Gastroesophageal sphincter (tissue), 4 donors: ENCODE results near the gene PCDH12. TPM values are rescaled to one million over a fixed set of nuclear protein-coding genes. Genes with fewer than 3 reads are reported as not detected.

Experiments used
- ATAC-seq: fragments of 150-250 bp; one replicate; pipeline ENCODE4 v1.9.1; 2016; ENCODE audit warnings: mild to moderate bottlenecking, moderate library complexity
- H3K27ac ChIP-seq, 4 donors: fragments of 200-600 bp; sonication (generic) in 3 of 4; 1 replicate in 3 of 4; 2 replicates in 1 of 4; pipeline ENCODE4 v1.5.1; 2016 to 2019
- H3K27me3 ChIP-seq: fragments of 200-600 bp; sonication (generic); one replicate; pipeline ENCODE4 v1.5.1; 2019
- H3K36me3 ChIP-seq, 2 donors: fragments of 200-600 bp; sonication (generic); one replicate each; pipeline ENCODE4 v1.5.1; 2019; ENCODE audit warnings: control low read depth in 1 of 2
- H3K4me1 ChIP-seq, 3 donors: fragments of 200-600 bp; sonication (generic); 1 replicate in 2 of 3; 2 replicates in 1 of 3; pipeline ENCODE4 v1.5.1; 2016 to 2019; ENCODE audit warnings: control low read depth in 2 of 3
- H3K4me3 ChIP-seq, 2 donors: fragments of 200-600 bp; sonication (generic); one replicate each; pipeline ENCODE4 v1.5.1; 2019; ENCODE audit warnings: mild to moderate bottlenecking in 1 of 2, moderate library complexity in 1 of 2
- H3K9me3 ChIP-seq, 3 donors: fragments of 200-600 bp; sonication (generic); one replicate each; pipeline ENCODE4 v1.5.1; 2017 to 2019; ENCODE audit warnings: control low read depth in 2 of 3
- EP300 ChIP-seq: sonication (generic); formaldehyde crosslinking; IDR thresholded peaks from one replicate; pipeline ENCODE4 v1.6.1; 2017; ENCODE audit warnings: antibody characterized with exemption, mild to moderate bottlenecking
- POLR2A ChIP-seq, 2 donors: fragments of 450-650 bp; IDR thresholded peaks; one replicate each; pipeline ENCODE4 v1.6.1; 2017; ENCODE audit warnings: antibody characterized with exemption in 2 of 2, mild to moderate bottlenecking in 2 of 2, moderate library complexity in 1 of 2
- POLR2AphosphoS5 ChIP-seq: sonication (generic); formaldehyde crosslinking; IDR thresholded peaks from one replicate; pipeline ENCODE4 v1.6.1; 2017; ENCODE audit warnings: antibody characterized with exemption
- WGBS, 2 donors: methylation state at CpG; one replicate each; pipeline ENCODE4 v1.1.5; 2018; ENCODE audit warnings: low coverage in 1 of 2; 5-methylcytosine and 5-hydroxymethylcytosine counted together
- total RNA-seq, 4 donors: library from RNA; depleted of rRNA; stranded (reverse); fragments of >200 nt; gene quantifications; one replicate each; pipeline ENCODE4 v1.1.0, GENCODE V29; 2016
- TF ChIP-seq, protein P1 (sequence below), 4 experiments: fragments of 200-600 bp in 2 of 4; fragments of 450-650 bp in 2 of 4; sonication (generic) in 1 of 4; IDR thresholded peaks; one replicate each; pipeline ENCODE4 v1.5.1; 2017 to 2019; ENCODE audit warnings: antibody characterized with exemption in 4 of 4, mild to moderate bottlenecking in 2 of 4, moderate library complexity in 2 of 4

PCDH12 gene
- total RNA-seq, 4 donors from 2014 or later, result 4.2 to 6.8 (median 6.0) TPM

DNA sequence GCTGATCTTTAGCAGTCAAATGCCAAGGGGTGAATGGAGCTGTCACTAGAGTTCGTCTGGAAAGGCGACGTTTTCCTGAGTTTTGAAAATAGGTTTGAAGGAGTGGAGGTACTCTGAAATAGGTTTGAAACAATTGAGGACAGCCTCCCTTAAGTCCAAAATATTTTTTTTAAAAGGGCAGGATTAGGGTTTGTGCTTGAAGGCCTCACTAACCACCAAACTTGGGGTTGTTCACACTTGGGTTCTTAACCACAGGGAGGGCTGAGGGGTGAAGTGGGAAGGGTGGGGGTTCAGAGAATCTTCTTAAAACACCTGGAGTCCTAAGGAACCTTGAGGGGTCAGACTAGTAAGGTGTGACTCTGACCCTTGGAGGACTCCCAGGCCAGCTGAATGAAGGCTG, 3.5 kb upstream of the PCDH12 start:
- Histone ChIP-seq H3K4me1 (peaks cover 0 to 41% (median 10%) of the 10 kb centered on the region in 3 donors), H3K9me3 (no peaks in the 10 kb centered on the region), H3K27me3 (peaks cover 13% of the 10 kb centered on the region), H3K36me3 (peaks cover 0 to under 1% of the 10 kb centered on the region in 2 donors), H3K27ac (no peak overlapping the region), H3K4me3 (no peak overlapping the region)
- 57 to 67% methylated on average over 3 of the region's 3 CpGs for WGBS, 2 donors
- no peak for ATAC-seq
- no peak for TF ChIP-seq POLR2A (IDR thresholded peaks at IDR 0.05)
- TF ChIP-seq, protein P1, sequence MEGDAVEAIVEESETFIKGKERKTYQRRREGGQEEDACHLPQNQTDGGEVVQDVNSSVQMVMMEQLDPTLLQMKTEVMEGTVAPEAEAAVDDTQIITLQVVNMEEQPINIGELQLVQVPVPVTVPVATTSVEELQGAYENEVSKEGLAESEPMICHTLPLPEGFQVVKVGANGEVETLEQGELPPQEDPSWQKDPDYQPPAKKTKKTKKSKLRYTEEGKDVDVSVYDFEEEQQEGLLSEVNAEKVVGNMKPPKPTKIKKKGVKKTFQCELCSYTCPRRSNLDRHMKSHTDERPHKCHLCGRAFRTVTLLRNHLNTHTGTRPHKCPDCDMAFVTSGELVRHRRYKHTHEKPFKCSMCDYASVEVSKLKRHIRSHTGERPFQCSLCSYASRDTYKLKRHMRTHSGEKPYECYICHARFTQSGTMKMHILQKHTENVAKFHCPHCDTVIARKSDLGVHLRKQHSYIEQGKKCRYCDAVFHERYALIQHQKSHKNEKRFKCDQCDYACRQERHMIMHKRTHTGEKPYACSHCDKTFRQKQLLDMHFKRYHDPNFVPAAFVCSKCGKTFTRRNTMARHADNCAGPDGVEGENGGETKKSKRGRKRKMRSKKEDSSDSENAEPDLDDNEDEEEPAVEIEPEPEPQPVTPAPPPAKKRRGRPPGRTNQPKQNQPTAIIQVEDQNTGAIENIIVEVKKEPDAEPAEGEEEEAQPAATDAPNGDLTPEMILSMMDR (IDR thresholded peaks at IDR 0.05), result no peak
- no peak for TF ChIP-seq POLR2AphosphoS5
- no peak for TF ChIP-seq EP300

DNA sequence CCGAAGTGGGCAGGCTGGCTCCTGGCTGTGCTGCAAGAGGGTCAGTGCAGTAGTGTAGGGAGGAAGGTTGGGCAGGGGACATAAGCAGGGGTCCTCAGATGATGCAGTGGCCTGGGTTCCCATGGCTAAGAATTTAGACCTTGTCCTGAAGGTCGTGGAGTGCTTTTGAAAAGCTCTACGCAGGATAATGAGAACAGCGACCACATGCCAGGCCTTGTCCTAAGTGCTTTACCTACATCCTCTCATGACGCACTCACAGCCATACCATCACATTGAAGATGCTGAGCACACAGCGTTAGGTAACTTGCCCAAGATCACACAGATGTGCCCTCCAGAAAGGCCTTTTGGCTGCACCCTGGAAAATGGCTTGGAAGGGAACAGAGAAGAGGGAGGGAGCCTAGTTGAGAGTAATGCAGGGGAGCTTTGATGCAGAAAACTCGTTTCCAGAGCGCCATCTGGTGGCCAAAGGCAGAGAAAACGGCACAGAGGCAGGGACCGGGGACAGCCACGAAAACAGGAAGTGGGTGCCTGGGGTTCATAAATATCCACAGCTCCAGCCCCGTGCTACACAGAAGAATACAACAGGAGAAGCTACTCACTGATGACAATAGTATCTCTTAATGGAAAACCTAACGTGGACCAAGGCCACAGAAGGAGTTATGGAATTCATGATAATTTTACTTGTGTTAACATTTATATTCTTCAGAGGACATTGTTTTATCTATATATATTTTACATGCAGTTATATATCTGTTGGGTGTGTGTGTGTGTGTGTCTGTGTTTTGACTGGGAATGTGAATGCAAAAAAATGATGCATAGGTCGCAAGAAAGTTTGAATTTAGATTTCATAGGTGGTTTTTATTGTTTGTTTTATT, 2.7 kb upstream of the PCDH12 start:
- Histone ChIP-seq H3K27me3 (peaks cover 13% of the 10 kb centered on the region), H3K36me3 (peaks cover 0 to 8% of the 10 kb centered on the region in 2 donors), H3K4me3 (no peak overlapping the region), H3K4me1 (peaks cover 0 to 41% (median 10%) of the 10 kb centered on the region in 3 donors), H3K9me3 (no peaks in the 10 kb centered on the region), H3K27ac (peak overlapping the region in 2 of 4 donors; percentile 22 to 37)
- TF ChIP-seq, protein P1 (IDR thresholded peaks at IDR 0.05), result peak; percentile 82 to 88 (median 85)
- no peak for TF ChIP-seq POLR2AphosphoS5
- no peak for TF ChIP-seq POLR2A (IDR thresholded peaks at IDR 0.05)
- no peak for TF ChIP-seq EP300
- 14 to 15% methylated on average over 4 to 8 of the region's 14 CpGs for WGBS, 2 donors
- peak; percentile 82 for ATAC-seq

DNA sequence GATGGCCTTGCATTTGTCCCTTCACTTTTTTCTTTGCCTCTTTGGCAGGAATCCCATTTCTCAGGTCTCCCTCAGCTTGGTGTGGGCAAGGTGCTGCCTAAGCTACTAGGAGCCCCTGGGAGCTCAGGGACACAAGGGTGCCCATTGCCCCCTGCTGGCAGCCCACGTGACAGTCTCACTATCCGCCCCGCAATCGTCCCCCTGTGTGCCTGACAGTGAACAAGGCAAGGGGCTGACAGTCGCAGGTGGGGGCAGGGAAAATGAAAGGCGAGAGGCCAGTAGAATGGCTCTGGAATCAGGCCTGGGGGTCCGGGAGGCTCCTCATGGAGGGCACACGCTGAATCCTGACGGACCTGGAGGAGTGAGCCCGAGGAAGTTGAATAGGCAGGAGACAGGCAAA, 2.0 kb upstream of the PCDH12 start:
- WGBS, 2 donors, result 69% methylated on average over 5 of the region's 10 CpGs; no CpG with 5 or more reads in 1 of the 2 donors
- peaks cover 0 to 46% (median 10%) of the 10 kb centered on the region in 3 donors for H3K4me1 ChIP-seq
- H3K9me3 ChIP-seq, result no peaks in the 10 kb centered on the region
- H3K36me3 ChIP-seq, result peaks cover 0 to 15% of the 10 kb centered on the region in 2 donors
- H3K27ac ChIP-seq, result peak overlapping the region in 1 of 4 donors; percentile 22
- no peak for ATAC-seq
- TF ChIP-seq EP300 (no peak), POLR2A (IDR thresholded peaks at IDR 0.05) (no peak), POLR2AphosphoS5 (no peak)
- TF ChIP-seq, protein P1 (IDR thresholded peaks at IDR 0.05), result peak in 1 of 4 experiments; percentile 8
- peaks cover 13% of the 10 kb centered on the region for H3K27me3 ChIP-seq
- H3K4me3 ChIP-seq, result no peak overlapping the region

DNA sequence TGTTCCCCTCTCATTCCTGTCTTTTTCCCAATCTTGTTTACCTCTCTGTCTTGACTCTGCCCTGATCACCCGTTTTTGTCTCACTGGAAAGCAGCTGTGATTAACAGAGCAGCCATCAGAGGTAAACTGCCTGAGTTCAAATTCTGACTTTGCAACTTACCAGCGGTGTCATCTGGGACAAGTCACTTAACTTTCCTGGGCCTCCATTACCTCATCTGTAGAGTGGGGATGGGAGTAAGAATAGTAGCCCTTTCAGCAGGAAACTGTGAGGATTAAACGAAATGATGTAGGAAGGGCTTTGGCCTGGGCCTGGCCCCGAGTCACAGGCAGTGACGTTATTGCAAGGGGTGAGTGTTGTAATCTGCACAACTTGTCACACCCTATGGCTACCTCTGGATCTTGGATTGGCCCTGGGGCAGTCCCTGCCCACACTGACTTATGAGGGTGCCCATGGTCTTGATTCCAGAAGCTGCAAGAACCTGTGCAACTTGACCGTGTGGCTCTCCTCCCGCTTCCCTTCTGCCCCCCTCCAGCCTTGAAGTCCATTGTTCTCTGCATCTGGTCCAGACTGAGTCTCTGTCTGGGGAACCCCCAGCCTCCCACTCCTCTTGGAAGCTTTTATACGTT, 657 bp upstream of the PCDH12 start:
- no peak overlapping the region for H3K4me3 ChIP-seq
- peak overlapping the region in 3 of 4 donors; percentile 52 to 66 (median 53) for H3K27ac ChIP-seq
- peak; percentile 69 for ATAC-seq
- TF ChIP-seq EP300, result no peak
- TF ChIP-seq, protein P1 (IDR thresholded peaks at IDR 0.05), result no peak
- no peak for TF ChIP-seq POLR2AphosphoS5
- TF ChIP-seq POLR2A (IDR thresholded peaks at IDR 0.05), result no peak
- WGBS, 2 donors, result 39 to 43% methylated on average over 3 to 7 of the region's 8 CpGs
- H3K36me3 ChIP-seq, result peaks cover 0 to 16% of the 10 kb centered on the region in 2 donors
- peaks cover 13% of the 10 kb centered on the region for H3K27me3 ChIP-seq
- H3K9me3 ChIP-seq, result no peaks in the 10 kb centered on the region
- peaks cover 0 to 47% (median 10%) of the 10 kb centered on the region in 3 donors for H3K4me1 ChIP-seq
